Right renal cortex interstitium (tissue), 3 donors: Measurements from ENCODE around the gene RNF227. TPM values are rescaled to one million over a fixed set of nuclear protein-coding genes. Genes with fewer than 3 reads are reported as not detected.

Experiments
- DNase-seq, 3 donors: peaks; one replicate each; pipeline ENCODE4 v3.0.0-alpha.2; 2013; ENCODE audit warnings: low read depth in 3 of 3, low spot score in 2 of 3
- polyA plus RNA-seq, 3 donors: library from polyadenylated mRNA; unstranded; fragments of 120-200 nt; gene quantifications; one replicate each; pipeline ENCODE4 v1.2.1, GENCODE V29; 2013; ENCODE audit not compliant: insufficient read length in 3 of 3

Gene RNF227
- polyA plus RNA-seq, 3 donors = 3.4 to 5.0 (median 4.3) TPM

- peak; percentile 41 to 76 (median 71) for DNase-seq
Observed at GRCh38 chr17:7889166-7889955, 26.7 kb downstream of the RNF227 start.

GRCh38 chr17:7888184-7888920, 27.7 kb downstream of the RNF227 start, which contains the start of gene CHD3:
CHD3 (plus strand) TSS chr17:7888789; CDS start chr17:7889001, 212 bp downstream.
- DNase-seq = no peak

- DNase-seq = peak; percentile 56 to 96 (median 94)
Observed at GRCh38 chr17:7887482-7888183, 28.5 kb downstream of the RNF227 start.

GRCh38 chr17:7887038-7887481, 29.0 kb downstream of the RNF227 start:
- peak in 1 of 3 donors; percentile 93 for DNase-seq

- peak; percentile 19 to 58 (median 41) for DNase-seq
Observed at GRCh38 chr17:7886227-7887037, 29.7 kb downstream of the RNF227 start.

GRCh38 chr17:7885367-7886226, 30.5 kb downstream of the RNF227 start:
- DNase-seq = peak in 2 of 3 donors; percentile 57 to 68

- DNase-seq = no peak
Observed at GRCh38 chr17:7884581-7885366, 31.3 kb downstream of the RNF227 start.

GRCh38 chr17:7883781-7884386, 32.2 kb downstream of the RNF227 start:
- DNase-seq = peak in 2 of 3 donors; percentile 44 to 47

GRCh38 chr17:7882629-7883028, 33.5 kb downstream of the RNF227 start:
- no peak for DNase-seq

GRCh38 chr17:7882068-7882467, 34.0 kb downstream of the RNF227 start:
- no peak for DNase-seq

- no peak for DNase-seq
Observed at GRCh38 chr17:7881276-7882054, 34.6 kb downstream of the RNF227 start.

GRCh38 chr17:7880076-7880868, 35.8 kb downstream of the RNF227 start:
- DNase-seq = no peak

- no peak for DNase-seq
Observed at GRCh38 chr17:7878234-7878633, 37.9 kb downstream of the RNF227 start.

GRCh38 chr17:7875804-7876370, 40.2 kb downstream of the RNF227 start:
- no peak for DNase-seq

GRCh38 chr17:7873051-7873450, 43.0 kb downstream of the RNF227 start:
- no peak for DNase-seq

GRCh38 chr17:7867881-7868329, 48.2 kb downstream of the RNF227 start:
- DNase-seq = no peak
